Measurements from ENCODE around the gene CRIP1.

- TF ChIP-seq CTCF (IDR thresholded peaks at IDR 0.05; ENCODE audit: insufficient read depth, low read depth, low read length) (no peak), EZH2 (IDR thresholded peaks at IDR 0.05; ENCODE audit: insufficient read depth, low read length) (no peak)
Measured at GRCh38 chr14:105473677-105474482, 12.8 kb upstream of the CRIP1 start.
